HL-60/S4 treated with phorbol 12-myristate 13-acetate at 8.2 ng/mL for 4 days and 3 days (cell line): Measurements from ENCODE around the gene AFF3.
"Not testable (repeated sequence)": the region's sequence is repeated elsewhere in the genome, so short reads cannot be mapped to it uniquely, and the experiment has no call there.

Source experiments
- in situ Hi-C: fragments of 300-500 bp; cut with MboI; formaldehyde crosslinking; loops from 2 replicates; pipeline ENCODE4 v1.15.0; 2022; ENCODE audit warnings: low sequenced_read_pairs

The AFF3 gene, protein sequence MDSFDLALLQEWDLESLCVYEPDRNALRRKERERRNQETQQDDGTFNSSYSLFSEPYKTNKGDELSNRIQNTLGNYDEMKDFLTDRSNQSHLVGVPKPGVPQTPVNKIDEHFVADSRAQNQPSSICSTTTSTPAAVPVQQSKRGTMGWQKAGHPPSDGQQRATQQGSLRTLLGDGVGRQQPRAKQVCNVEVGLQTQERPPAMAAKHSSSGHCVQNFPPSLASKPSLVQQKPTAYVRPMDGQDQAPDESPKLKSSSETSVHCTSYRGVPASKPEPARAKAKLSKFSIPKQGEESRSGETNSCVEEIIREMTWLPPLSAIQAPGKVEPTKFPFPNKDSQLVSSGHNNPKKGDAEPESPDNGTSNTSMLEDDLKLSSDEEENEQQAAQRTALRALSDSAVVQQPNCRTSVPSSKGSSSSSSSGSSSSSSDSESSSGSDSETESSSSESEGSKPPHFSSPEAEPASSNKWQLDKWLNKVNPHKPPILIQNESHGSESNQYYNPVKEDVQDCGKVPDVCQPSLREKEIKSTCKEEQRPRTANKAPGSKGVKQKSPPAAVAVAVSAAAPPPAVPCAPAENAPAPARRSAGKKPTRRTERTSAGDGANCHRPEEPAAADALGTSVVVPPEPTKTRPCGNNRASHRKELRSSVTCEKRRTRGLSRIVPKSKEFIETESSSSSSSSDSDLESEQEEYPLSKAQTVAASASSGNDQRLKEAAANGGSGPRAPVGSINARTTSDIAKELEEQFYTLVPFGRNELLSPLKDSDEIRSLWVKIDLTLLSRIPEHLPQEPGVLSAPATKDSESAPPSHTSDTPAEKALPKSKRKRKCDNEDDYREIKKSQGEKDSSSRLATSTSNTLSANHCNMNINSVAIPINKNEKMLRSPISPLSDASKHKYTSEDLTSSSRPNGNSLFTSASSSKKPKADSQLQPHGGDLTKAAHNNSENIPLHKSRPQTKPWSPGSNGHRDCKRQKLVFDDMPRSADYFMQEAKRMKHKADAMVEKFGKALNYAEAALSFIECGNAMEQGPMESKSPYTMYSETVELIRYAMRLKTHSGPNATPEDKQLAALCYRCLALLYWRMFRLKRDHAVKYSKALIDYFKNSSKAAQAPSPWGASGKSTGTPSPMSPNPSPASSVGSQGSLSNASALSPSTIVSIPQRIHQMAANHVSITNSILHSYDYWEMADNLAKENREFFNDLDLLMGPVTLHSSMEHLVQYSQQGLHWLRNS (N-terminal part only)

DNA sequence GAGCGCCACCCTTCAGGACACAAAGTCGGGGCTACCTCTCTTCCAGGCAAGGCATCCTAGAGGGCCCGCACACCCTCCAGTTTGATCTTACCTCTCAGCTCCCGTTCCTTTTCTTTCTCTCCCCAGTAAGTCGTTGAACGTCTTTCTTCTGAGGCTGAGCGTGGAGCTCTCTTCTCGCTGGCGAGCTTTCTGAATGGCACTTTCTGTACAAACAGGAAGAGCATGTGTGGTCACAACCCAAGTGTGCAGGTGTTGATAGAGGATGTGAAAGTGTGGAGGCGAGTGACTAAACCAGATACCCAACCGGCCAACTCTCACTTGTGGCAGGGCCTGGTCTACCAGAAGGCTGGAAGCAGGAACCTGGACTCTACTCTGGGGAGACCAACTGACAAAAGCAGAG is at the start of gene AFF3:
TSS of gene AFF3 (minus strand) at position 198 of the 400 bp plus-strand sequence. CDS start 38,136 bp downstream, outside the sequence.
- in situ Hi-C loops, result no loop called here

DNA sequence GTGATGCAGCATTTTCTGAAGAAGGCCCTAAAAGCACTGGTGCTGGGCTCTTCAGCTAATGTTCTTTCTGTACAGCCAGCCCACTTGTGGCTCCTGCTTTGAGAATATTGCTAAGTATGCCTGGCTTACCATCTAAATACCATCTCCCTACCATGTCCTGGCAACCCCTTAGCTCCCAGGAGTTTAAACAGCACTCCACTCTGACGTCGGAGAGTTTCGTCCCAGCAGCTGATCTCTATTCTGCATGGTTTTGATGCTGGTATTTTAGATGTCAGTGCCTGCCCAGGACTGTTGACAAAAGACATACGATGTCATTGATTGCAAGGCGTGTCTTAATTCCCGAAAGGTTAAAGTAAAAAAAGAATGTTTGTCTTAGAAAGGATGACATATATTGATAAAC is 47.0 kb upstream of the AFF3 start:
- in situ Hi-C loops, result no loop called here

DNA sequence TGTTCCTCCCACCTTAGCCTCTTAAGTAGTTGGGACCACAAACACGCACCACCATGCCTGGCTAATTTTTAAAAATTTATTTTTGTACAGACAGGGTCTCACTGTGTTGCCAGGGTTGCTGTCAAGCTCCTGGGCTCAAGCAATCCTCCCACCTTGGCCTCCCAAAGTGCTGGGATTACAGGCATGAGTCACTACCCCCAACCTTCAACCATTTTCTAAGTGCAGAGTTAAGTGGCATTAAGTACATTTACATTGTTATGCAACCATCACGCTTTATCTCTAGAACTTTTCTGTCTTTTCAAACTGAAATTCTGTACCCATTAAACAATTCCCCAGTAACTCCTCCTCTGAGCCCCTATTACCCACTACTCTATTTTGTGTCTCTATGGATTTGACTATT is 45.9 kb upstream of the AFF3 start:
- in situ Hi-C loops, result no loop called here

DNA sequence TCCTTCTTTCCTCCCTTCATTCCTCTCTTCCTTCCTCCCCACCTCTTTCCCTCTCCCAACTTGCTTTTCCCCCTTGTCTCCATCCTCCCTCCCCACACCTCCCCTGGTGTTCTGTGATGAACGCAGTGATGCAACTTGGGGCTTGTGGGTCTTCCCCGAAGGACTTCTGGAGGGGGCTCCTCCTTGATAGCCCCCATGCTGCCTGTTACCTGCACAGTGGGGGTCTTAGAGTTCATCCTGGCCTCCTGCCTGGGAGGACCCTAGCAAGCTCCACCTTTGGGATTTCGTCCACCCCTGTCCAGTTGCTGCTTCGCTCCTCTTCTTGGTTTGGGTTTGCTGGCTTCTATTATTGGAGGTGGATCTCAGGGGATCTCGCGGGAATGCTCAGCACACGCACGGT is 43.7 kb upstream of the AFF3 start:
- in situ Hi-C loops, result no loop called here

DNA sequence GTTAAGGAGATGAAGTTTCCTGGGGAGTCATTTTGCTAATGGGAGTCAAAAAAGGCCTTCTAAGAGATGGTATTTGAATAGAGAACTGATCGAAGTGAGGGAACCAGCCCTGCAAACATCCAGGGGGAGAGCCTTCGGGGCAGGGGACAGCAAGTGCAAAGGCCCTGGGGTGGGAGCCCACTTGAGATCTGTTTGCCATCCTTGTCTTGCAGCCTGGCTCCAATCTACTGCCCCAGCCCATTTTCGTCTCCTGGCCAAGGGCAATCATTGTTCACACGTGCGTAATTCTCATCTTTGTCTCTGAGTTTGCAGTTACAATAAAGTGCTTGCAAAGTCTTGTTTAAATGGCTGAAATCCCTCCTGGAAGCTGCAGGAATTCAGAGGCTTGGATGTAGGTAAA is 43.1 kb upstream of the AFF3 start:
- in situ Hi-C loops, result no loop called here

DNA sequence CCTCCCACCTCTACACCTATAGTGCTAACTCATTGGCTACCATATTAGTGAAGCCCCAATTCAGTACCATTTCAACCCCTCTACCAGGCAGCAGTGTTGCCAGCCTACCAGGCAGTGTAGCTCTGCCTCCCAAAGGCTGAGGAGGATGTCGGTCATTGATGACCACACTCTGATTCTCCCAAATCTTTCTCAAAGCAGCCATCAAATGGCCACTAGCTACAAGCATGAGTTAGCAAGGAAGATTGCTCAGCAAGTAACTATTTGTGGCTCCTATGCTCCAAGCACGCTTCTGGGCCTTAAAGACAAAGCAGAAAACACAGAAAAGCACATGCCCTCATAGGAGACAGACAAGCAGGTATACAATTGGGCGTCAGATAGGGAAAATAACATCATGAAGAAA is 42.7 kb upstream of the AFF3 start:
- in situ Hi-C loops, result no loop called here

DNA sequence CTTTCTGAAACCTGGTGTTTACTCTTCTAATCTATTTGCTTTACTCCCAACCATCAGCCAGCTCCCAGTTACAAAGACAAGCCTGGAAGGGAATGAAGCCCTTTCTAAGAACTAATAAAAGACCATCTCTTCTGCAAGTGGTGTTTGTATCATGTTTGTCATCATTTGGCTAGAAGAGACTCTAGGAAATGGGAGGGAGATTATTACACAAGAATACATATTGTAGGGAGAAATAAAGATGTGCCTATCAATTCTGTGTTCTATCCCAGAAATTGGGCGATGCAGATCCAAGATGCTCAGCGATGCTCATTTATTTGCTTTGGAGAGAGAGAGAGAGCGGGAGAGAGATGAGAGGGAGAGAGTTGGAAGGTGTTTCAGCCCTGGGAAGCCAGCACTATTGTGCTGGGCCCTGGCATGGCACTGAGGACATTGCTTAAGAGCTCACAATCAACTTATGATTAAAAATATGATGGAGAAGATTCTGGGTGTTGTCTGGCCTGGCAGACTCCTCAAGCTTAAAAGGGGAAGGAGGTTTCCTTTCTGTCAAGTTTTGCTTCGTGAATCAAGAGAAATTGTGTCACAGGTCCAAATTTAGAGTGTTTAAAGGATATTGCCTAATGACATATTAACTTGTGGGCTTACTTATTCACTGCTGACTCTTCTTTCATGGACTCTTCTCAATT is 41.8 kb upstream of the AFF3 start:
- in situ Hi-C loops, result no loop called here

DNA sequence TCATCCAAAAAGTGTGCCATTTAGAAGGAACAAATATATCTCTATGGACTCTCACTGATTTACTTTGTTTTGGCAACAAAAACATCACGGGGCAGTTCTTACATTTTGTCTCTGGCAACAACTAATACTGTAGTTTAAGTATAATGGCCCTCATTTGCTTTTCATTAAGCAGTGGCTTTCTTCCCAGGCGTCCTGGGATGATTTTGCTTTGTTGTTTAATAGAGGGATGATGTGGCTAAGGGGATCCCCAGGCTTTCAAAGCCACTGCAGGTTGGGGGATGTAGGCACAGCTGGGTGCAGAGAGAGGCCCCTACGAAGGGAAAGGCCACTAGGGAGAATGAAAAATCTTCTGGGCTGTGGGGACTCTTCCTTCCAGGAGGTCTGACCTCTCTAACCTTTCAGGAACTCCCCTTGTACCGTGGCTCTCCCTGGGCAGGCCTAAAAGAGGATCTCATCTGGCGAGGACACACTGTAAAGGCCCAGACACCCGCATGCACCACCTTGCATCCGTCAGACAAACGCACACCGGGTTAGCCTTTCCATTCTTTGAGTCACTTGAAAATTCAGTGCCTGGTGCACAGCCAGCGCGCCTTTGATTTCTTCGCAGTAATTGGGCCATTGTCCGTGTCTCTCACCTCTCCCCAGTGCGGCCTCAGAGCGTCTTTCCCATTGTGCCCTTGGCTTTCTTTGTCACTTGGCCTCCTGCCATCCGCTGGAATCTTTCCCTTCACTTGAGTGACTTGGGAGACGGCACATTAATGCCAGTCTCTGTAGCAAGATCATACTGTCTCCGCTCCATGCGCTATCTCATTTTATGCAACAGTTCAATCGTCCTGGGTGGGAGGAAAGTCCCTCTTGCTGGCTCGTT is 40.3 kb upstream of the AFF3 start:
- in situ Hi-C loops, result no loop called here

DNA sequence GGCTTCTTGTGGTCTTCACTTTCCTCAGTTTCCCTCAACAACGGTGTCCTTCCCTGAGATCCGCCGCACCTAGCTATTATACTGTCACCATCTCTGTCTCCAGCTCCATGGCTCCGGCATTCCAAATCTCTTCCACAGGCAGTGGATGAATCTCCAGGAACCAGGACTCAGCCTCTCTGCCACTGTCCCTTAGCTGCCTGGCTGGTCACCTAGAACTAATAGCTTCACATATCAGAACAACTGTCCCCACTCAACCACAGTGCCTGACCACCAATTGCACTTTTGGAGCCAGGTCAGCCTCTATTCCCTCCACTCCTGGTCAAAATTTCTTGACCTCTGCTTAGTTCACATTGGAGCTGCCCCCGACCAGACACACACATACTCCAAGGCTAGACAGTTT is 38.1 kb upstream of the AFF3 start:
- in situ Hi-C loops, result no loop called here

DNA sequence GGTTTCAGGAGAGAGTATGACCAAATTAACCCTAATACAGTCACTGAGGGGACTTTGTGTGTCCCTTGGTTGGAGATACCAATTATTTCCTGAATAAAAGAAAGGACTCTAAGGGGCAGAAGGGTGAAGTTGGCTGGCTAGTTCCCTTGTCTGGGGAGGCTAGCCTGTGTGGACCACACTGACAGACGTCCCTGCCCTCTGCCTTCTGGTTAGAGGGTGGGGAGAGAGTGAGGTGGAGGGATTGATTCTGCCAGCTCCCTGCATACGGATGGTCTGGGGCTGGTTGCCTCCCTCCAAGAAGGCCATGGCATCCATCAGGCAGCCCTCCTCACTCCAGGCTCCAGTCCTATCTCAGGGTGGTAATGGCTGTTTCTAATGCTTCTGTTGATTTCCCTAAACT is 37.4 kb upstream of the AFF3 start:
- in situ Hi-C loops, result no loop called here

DNA sequence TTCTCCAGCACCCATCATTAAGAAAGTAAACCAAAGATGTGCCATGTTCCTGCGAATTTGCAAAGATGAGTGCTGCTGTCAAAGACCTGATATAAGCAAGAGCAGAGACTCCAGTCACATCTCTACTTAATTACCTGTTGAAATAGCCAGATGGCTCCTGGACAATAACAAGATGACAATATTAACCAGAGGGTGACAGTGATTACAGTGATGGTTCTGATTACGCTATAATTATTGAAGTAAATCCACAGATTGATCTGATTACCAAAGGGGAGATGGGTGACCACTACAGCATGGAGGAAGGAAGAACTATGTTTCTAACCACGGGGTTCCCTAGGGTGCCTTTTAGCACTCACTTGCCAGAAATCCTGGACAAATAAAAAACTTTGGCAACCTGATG is 36.5 kb upstream of the AFF3 start:
- in situ Hi-C loops, result no loop called here

DNA sequence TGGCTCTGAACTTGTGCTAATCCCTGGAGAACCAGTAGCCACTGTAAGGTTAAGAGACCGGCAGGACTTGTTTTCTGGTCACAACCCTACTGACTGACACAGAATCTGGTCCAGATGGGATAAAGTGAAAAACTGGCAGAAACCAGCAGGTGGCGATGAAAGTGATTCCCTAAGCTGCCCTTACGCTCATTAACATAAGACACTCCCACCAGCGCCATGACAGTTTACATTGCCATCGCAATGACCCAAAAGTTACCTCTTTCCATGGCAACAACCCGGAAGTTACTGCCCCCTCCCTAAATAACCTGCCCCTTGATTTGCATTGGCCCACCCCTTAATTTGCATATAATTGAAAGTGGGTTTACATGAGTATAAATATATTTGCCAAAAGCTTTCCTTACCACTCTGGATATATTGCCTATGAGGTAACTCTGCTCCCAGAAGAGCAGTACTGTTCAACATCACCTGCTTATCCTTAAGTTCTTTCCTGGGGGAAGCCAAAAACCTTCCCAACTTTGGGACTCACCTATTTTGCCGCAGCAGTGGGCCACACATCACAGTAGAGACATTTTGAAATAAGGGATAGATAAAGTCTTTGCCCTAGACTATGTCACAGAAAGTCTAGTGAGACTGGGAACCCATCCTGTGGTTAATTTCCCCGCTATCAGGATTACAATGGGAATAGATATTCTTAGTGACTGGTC is 35.8 kb upstream of the AFF3 start:
- in situ Hi-C loops, result no loop called here

DNA sequence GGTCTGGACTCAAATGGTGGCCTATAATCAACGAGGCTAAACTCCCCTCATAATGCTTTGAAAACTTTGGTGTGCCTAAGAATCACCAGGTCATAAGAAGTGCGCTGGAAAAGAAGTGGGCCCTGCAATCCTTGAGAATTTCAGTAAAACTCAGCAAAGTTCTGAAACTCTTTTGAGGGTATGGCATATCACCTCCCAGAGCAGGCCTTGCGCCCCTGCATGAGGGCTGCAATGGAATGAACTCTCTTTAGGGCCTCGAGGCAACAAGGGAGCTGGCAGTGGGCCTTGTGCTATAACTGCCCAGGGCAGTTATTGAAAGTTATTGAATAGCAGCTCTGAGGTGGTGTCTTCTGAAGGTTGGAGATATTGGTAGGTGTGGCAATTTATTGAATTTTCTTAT is 34.5 kb upstream of the AFF3 start:
- in situ Hi-C loops, result no loop called here

DNA sequence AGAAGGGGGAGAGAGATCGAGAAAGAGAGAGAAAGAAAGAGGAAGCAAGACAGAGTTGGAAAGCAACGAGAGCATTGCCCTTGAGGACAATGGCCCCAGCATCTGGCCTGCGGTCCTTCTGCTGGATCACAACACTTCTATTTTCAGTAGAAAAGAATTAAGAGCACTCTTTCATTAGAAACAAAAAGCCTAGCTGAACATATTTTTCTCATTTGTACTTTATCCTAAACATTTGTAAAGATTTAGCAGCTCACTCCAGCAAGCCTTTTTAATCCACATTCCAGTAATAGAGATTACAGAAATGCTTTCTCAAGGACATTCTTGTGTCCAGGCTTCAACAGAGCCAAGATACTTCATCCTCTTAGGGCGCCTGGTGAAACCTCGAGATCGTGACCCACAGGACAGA is 31.6 kb upstream of the AFF3 start:
- in situ Hi-C loops, result no loop called here

DNA sequence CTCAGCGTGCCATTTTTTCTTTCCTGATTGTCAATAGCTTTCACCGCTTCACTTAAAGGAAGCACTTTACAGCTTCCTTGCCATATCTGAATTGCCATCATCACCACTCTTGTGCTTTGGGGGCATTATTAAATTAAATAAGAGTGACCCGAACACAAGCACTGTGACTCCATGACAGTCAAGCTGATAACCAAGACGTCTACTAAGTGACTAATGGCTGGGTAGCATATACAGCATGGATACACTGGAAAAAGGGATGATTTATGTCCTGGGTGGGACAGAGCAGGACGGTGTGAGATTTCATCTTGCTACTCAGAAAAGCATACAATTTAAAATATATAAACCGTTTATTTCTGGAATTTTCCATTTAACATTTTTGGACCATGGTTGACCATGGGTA is 24.3 kb upstream of the AFF3 start:
- in situ Hi-C loops, result no loop called here

DNA sequence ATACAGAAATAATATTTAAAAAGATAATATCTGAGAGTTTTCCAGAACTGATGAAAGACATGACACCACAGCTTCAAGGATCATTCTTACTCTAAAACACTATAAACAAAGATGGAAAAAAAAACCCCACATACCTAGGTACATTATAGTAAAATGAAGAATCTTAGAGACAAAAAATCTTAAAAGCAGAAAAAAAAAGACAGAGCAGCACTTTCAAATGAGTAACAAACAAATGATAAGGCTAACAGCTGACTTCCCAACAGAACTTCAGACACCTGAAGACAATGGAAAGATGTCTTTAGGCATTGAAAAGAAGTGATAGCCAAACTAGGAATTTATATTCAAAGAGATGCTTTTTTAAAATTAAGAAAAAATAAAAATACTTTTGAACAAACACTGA is 21.2 kb upstream of the AFF3 start:
- in situ Hi-C loops, result no loop called here

DNA sequence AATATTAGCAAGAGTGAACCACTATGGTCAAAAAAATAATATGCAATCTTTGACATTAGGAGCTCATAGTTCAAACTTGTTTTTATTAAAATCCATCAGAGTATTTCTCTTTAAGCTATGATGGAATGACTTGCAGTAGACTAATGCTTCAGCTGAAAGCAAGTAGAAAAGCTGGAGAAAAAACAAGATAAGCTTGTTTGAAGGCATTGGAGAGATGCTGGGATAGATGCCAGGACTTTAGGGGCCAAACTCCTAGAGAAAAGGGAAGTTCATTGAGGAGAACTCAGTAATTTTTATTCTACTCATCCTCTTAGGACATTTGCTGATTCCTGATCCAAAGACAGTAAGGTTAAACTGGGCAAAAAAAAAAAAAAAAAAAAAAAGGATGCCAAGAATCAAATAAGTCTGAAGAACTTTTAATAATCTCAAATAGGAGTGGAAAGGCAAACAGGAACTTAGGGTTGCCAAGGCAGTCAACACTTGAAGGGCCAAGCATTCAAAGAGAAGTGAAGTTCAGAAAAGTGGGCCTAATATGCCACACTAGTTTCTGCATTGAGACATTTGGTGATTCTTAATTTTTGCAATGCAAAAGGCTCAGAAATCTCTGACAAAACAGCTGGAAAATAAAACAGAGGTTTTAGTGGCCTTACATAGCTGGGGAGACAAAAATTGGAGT is 19.7 kb upstream of the AFF3 start:
- in situ Hi-C loops, result no loop called here

DNA sequence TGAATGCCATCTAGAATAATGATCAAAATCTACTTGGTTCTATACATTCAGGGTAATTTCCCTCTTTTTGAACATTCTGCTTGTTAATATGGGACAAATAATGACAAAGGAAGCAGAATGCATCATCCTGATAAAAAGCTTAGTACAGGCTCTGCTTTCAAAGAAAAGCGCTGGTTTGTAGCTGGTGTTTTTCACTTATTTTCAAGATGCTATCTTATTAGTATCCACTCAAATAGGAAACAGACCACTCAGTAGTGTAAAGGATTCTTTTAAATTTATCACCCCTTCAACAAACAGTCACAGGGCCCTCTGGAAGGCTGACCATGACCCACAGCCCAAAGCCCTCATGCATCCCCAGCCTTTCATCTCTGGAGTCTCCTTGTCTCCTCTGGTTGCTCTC is 18.0 kb upstream of the AFF3 start:
- in situ Hi-C loops, result no loop called here

DNA sequence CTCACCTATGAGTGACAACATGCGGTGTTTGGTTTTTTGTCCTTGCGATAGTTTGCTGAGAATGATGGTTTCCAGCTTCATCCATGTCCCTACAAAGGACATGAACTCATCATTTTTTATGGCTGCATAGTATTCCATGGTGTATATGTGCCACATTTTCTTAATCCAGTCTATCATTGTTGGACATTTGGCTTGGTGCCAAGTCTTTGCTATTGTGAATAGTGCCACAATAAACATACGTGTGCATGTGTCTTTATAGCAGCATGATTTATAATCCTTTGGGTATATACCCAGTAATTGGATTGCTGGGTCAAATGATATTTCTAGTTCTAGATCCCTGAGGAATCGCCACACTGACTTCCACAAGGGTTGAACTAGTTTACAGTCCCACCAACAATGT is 9.4 kb upstream of the AFF3 start:
- in situ Hi-C loops, result not testable (repeated sequence)
